H1 (cell line): ENCODE results near the gene CP. TPM values are rescaled to one million over a fixed set of nuclear protein-coding genes. Genes with fewer than 3 reads are reported as not detected.

Source experiments
- EP300 ChIP-seq, 2 experiments: IDR thresholded peaks; 1 replicate in 1 of 2; 2 replicates in 1 of 2; pipeline ENCODE4 v1.6.1; 2011 to 2012; ENCODE audit warnings: low read depth in 2 of 2, low read length in 2 of 2, mild to moderate bottlenecking in 2 of 2, borderline replicate concordance in 1 of 2, inconsistent platforms in 1 of 2, moderate library complexity in 1 of 2
- polyA plus RNA-seq, 7 experiments: library from polyadenylated mRNA; depleted of rRNA in 3 of 7; stranded (reverse) in 5 of 7; unstranded in 2 of 7; fragments of >200 nt in 5 of 7; fragments of 200-250 nt in 2 of 7; gene quantifications; 1 replicate in 5 of 7; 2 replicates in 1 of 7; 4 replicates in 1 of 7; pipeline versions ENCODE4 v1.2.1 to v1.2.3, GENCODE V29; 2011 to 2013; ENCODE audit warnings: missing spikeins in 2 of 7, mixed read lengths in 2 of 7
- total RNA-seq: library from RNA; stranded (reverse); fragmentation: NEBNext Ultra II Directional; extraction: Animal tissue kit (Norgen Biotek cat#: 25700); gene quantifications from 2 replicates; pipeline ENCODE4 v1.2.1, GENCODE V29; 2021
- TF ChIP-seq, protein P1 (sequence below): IDR thresholded peaks from 2 replicates; pipeline ENCODE4 v1.6.1; 2012; ENCODE audit warnings: low read length, inconsistent platforms

The CP gene
- total and polyA plus RNA-seq, 2 of the 8 experiments (the other 6 are each of a cell fraction or from before 2014, with no cell fraction given): 0.32 to 2.6 TPM

DNA sequence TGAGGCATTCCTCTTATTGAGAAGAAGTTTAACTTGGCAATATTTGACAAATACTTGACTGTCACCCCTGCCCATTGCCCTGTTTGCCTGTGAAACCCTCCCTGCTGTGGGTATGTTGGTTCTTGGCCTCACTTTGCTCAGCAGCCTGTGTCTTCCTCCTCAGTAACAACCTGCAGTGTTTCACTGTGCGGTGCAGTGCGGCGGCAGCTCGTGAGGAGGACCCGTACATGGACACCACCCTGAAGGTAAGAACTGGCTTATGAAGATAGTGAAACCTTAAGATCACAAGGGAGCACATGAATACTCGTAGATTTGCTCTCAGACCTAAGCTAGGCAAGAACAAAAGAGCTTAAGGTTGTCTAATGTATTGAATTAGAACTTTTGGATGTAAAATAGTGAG is 71.2 kb downstream of the CP start (continued):
- TF ChIP-seq, protein P1, sequence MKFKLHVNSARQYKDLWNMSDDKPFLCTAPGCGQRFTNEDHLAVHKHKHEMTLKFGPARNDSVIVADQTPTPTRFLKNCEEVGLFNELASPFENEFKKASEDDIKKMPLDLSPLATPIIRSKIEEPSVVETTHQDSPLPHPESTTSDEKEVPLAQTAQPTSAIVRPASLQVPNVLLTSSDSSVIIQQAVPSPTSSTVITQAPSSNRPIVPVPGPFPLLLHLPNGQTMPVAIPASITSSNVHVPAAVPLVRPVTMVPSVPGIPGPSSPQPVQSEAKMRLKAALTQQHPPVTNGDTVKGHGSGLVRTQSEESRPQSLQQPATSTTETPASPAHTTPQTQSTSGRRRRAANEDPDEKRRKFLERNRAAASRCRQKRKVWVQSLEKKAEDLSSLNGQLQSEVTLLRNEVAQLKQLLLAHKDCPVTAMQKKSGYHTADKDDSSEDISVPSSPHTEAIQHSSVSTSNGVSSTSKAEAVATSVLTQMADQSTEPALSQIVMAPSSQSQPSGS: no peak
- TF ChIP-seq EP300 (IDR thresholded peaks at IDR 0.05; ENCODE audit: borderline replicate concordance in 1 of 2, low read depth in 2 of 2, low read length in 2 of 2): no peak
